ENCODE data around the gene MYG1. TPM values are rescaled to one million over a fixed set of nuclear protein-coding genes. Genes with fewer than 3 reads are reported as not detected.
A peak's percentile ranks its signal among the peaks of the same experiment; 100 is the strongest.

The MYG1 gene
- polyA plus RNA-seq, 3 donors: 49.3 to 64.3 (median 55.7) TPM

DNA sequence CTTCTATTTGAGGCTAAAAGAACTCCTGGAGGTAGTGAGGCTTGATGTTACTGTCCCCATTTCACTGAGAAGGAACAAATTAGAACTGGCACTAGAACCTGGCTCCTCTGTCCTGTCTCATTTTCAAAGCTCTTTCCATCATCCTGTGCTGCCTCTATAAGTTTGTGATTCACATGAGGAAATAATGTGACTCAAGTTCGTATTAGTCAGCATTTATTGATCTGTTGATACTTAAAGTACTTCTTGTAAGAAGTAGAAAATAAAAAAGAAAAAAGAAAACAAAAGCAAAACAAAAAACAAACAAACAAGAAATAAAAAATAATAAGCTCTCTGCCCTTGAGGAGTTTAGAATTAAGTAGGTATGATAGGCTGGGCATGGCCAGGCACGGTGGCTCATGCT, 33.7 kb upstream of the MYG1 start:
- no peak overlapping the region for H3K4me2 ChIP-seq (replicated peaks; ENCODE audit: extremely low read depth, low read length, poor library complexity, severe bottlenecking)
- Mint-ChIP-seq H3K27me3 (ENCODE audit: low read depth in 3 of 3) (peaks cover 0 to 2% (median 0%) of the 10 kb centered on the region in 3 donors), H3K27ac (peak overlapping the region in 1 of 7 donors; percentile 52), H3K4me3 (no peak overlapping the region), H3K9me3 (no peaks in the 10 kb centered on the region), H3K4me1 (peaks cover 38% of the 10 kb centered on the region), H3K36me3 (peaks cover 0 to 9% of the 10 kb centered on the region in 2 donors)
- intact Hi-C loops (cut with micrococcal nuclease): loop anchor here in 1 of 2 donors (5.0 kb wide), 1 partner anchor 43 kb away; no protein-coding TSS in a partner anchor
- DNase-seq: no peak
- H3K4me1 ChIP-seq (ENCODE audit: control insufficient read depth in 1 of 2, insufficient read depth in 2 of 2, low read length in 2 of 2): peaks cover 29 to 34% of the 10 kb centered on the region in 2 donors
- H3K27ac ChIP-seq (ENCODE audit: low read depth in 1 of 2, low read length in 2 of 2): no peak overlapping the region
- TF ChIP-seq, protein P1, sequence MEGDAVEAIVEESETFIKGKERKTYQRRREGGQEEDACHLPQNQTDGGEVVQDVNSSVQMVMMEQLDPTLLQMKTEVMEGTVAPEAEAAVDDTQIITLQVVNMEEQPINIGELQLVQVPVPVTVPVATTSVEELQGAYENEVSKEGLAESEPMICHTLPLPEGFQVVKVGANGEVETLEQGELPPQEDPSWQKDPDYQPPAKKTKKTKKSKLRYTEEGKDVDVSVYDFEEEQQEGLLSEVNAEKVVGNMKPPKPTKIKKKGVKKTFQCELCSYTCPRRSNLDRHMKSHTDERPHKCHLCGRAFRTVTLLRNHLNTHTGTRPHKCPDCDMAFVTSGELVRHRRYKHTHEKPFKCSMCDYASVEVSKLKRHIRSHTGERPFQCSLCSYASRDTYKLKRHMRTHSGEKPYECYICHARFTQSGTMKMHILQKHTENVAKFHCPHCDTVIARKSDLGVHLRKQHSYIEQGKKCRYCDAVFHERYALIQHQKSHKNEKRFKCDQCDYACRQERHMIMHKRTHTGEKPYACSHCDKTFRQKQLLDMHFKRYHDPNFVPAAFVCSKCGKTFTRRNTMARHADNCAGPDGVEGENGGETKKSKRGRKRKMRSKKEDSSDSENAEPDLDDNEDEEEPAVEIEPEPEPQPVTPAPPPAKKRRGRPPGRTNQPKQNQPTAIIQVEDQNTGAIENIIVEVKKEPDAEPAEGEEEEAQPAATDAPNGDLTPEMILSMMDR (IDR thresholded peaks at IDR 0.05): no peak
- no peaks in the 10 kb centered on the region for H4K20me1 ChIP-seq (ENCODE audit: insufficient read depth, low read length)
- H3K79me2 ChIP-seq (ENCODE audit: insufficient read depth, low read length): peaks cover 27% of the 10 kb centered on the region
- H3K36me3 ChIP-seq (replicated peaks in 1 of 2; ENCODE audit: control insufficient read depth in 1 of 2, insufficient read depth in 2 of 2, low read length in 2 of 2): no peaks in the 10 kb centered on the region
- WGBS (ENCODE audit: insufficient coverage): 100% methylated on average over 1 of the region's 2 CpGs
- H3K9ac ChIP-seq (ENCODE audit: insufficient read depth, low read length, poor library complexity, severe bottlenecking): no peak overlapping the region
- no peak overlapping the region for H2AFZ ChIP-seq (ENCODE audit: insufficient read depth, low read depth, low read length, poor library complexity, severe bottlenecking)
- H3K4me3 ChIP-seq (replicated peaks in 1 of 3; ENCODE audit: low read depth in 2 of 3, low read length in 3 of 3): no peak overlapping the region
- no peaks in the 10 kb centered on the region for H3K9me3 ChIP-seq (replicated peaks in 1 of 2; ENCODE audit: control insufficient read depth in 1 of 2, insufficient read depth in 1 of 2, low read length in 2 of 2)
- H3K27me3 ChIP-seq (ENCODE audit: control insufficient read depth in 2 of 2, insufficient read depth in 2 of 2, low read length in 2 of 2): no peaks in the 10 kb centered on the region

DNA sequence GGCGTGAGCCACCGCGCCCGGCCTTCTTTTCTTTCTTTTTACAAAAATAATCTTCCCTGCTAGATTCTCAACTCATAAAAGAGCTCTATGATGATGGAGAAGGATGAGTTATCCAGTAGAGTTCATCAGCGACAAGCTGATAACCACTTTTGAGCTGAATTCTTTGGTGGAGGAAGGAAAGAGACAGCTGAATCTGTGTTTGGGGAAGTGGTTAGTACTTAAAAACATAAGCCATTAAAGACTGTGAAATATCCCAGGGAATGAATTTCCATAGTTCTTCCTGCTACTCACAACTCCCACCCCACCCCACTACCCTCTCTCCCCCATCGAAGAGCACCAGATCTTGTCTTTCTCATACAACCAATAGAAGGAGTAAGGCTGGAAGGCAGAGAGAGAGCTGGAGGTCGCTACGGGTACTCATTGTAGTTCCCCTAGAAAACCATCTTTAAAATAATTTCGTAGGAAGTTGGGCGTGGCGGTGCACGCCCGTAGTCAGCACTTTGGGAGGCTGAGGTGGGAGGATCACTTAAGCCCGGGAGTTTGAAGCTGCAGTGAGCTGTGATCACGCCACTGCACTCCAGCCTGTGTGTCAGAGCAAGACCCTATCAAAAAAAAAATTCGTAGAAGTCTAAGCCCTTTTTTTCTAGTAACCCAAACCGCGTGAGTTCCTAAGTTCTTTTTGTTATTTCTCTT, 32.0 kb upstream of the MYG1 start:
- no peaks in the 10 kb centered on the region for H3K36me3 ChIP-seq (replicated peaks in 1 of 2; ENCODE audit: control insufficient read depth in 1 of 2, insufficient read depth in 2 of 2, low read length in 2 of 2)

More for the DNA sequence above, 32.0 kb upstream of the MYG1 start:
- H3K79me2 ChIP-seq (ENCODE audit: insufficient read depth, low read length): peaks cover 30% of the 10 kb centered on the region
- peak overlapping the region; percentile 49 to 84 for H3K27ac ChIP-seq (ENCODE audit: low read depth in 1 of 2, low read length in 2 of 2)
- H3K4me1 ChIP-seq (ENCODE audit: control insufficient read depth in 1 of 2, insufficient read depth in 2 of 2, low read length in 2 of 2): peaks cover 29 to 34% of the 10 kb centered on the region in 2 donors
- H3K27me3 ChIP-seq (ENCODE audit: control insufficient read depth in 2 of 2, insufficient read depth in 2 of 2, low read length in 2 of 2): no peaks in the 10 kb centered on the region
- no peaks in the 10 kb centered on the region for H3K9me3 ChIP-seq (replicated peaks in 1 of 2; ENCODE audit: control insufficient read depth in 1 of 2, insufficient read depth in 1 of 2, low read length in 2 of 2)
- H2AFZ ChIP-seq (ENCODE audit: insufficient read depth, low read depth, low read length, poor library complexity, severe bottlenecking): peak overlapping the region; percentile 86
- peak overlapping the region; percentile 93 for H3K4me2 ChIP-seq (replicated peaks; ENCODE audit: extremely low read depth, low read length, poor library complexity, severe bottlenecking)
- Mint-ChIP-seq H3K36me3 (peaks cover 4 to 23% of the 10 kb centered on the region in 2 donors), H3K27ac (peak overlapping the region; percentile 87 to 97 (median 92)), H3K4me3 (peak overlapping the region; percentile 98 to 99), H3K27me3 (ENCODE audit: low read depth in 3 of 3) (no peaks in the 10 kb centered on the region), H3K9me3 (no peaks in the 10 kb centered on the region), H3K4me1 (peaks cover 38% of the 10 kb centered on the region)
- no peaks in the 10 kb centered on the region for H4K20me1 ChIP-seq (ENCODE audit: insufficient read depth, low read length)
- H3K9ac ChIP-seq (ENCODE audit: insufficient read depth, low read length, poor library complexity, severe bottlenecking): peak overlapping the region; percentile 70
- TF ChIP-seq, protein P1 (IDR thresholded peaks at IDR 0.05): no peak
- 0% methylated on average over 4 of the region's 18 CpGs for WGBS (ENCODE audit: insufficient coverage)
- intact Hi-C loops (cut with micrococcal nuclease): loop anchor here in 1 of 2 donors (5.0 kb wide), 1 partner anchor 45 kb away; no protein-coding TSS in a partner anchor
- H3K4me3 ChIP-seq (replicated peaks in 1 of 3; ENCODE audit: low read depth in 2 of 3, low read length in 3 of 3): peak overlapping the region; percentile 72 to 96 (median 85)
- DNase-seq: peak; percentile 41 to 50 (median 42)
